Esophagus muscularis mucosa (tissue), 4 donors: Measurements from ENCODE around the gene ACTR8. TPM values are rescaled to one million over a fixed set of nuclear protein-coding genes. Genes with fewer than 3 reads are reported as not detected.

ENCODE experiments used
- DNase-seq: peaks from one replicate; pipeline ENCODE4 v3.0.0-alpha.2; 2017; ENCODE audit errors: extremely low spot score
- H3K27ac ChIP-seq, 4 donors: fragments of 200-600 bp; sonication (generic); replicated peaks in 1 of 4; 1 replicate in 3 of 4; 2 replicates in 1 of 4; pipeline ENCODE4 v1.5.1; 2016 to 2019; ENCODE audit warnings: mild to moderate bottlenecking in 1 of 4
- H3K27me3 ChIP-seq, 4 donors: fragments of 200-600 bp; sonication (generic); one replicate each; pipeline versions ENCODE4 v1.5.1 to v1.6.0; 2016 to 2019
- H3K36me3 ChIP-seq, 4 donors: fragments of 200-600 bp; sonication (generic); one replicate each; pipeline ENCODE4 v1.5.1; 2016 to 2019
- H3K4me1 ChIP-seq, 4 donors: fragments of 200-600 bp; sonication (generic); one replicate each; pipeline ENCODE4 v1.5.1; 2016 to 2019
- H3K4me3 ChIP-seq, 4 donors: fragments of 200-600 bp; sonication (generic); 1 replicate in 2 of 4; 2 replicates in 2 of 4; pipeline ENCODE4 v1.5.1; 2016 to 2019; ENCODE audit warnings: mild to moderate bottlenecking in 4 of 4, moderate library complexity in 1 of 4
- H3K9me3 ChIP-seq, 4 donors: fragments of 200-600 bp; sonication (generic); 1 replicate in 3 of 4; 2 replicates in 1 of 4; pipeline ENCODE4 v1.5.1; 2016 to 2019
- CTCF ChIP-seq, 3 experiments: fragments of 200-600 bp in 2 of 3; fragments of 450-650 bp in 1 of 3; sonication (generic) in 2 of 3; IDR thresholded peaks; one replicate each; pipeline ENCODE4 v1.5.1; 2017 to 2019; ENCODE audit warnings: antibody characterized with exemption in 3 of 3, mild to moderate bottlenecking in 2 of 3, moderate library complexity in 1 of 3
- EP300 ChIP-seq: sonication (generic); formaldehyde crosslinking; IDR thresholded peaks from one replicate; pipeline ENCODE4 v1.6.1; 2017; ENCODE audit warnings: antibody characterized with exemption
- POLR2A ChIP-seq: fragments of 450-650 bp; IDR thresholded peaks from one replicate; pipeline ENCODE4 v1.6.1; 2017; ENCODE audit warnings: antibody characterized with exemption, moderate library complexity, mild to moderate bottlenecking, low read depth
- POLR2AphosphoS5 ChIP-seq, 2 donors: sonication (generic); formaldehyde crosslinking; IDR thresholded peaks; one replicate each; pipeline ENCODE4 v1.6.1; 2017; ENCODE audit warnings: antibody characterized with exemption in 2 of 2
- WGBS: methylation state at CpG from one replicate; pipeline ENCODE4 v1.1.5; 2018; 5-methylcytosine and 5-hydroxymethylcytosine counted together
- intact Hi-C: fragments of 100-400 bp; cut with DNase I; formaldehyde crosslinking; loops from one replicate; pipeline ENCODE4 v1.15.1; 2023
- total RNA-seq, 4 donors: library from RNA; depleted of rRNA; stranded (reverse); fragments of >200 nt; gene quantifications; one replicate each; pipeline versions ENCODE4 v1.1.0 to v1.2.1, GENCODE V29; 2016

Gene ACTR8
- total RNA-seq, 4 donors from 2014 or later, result 18.3 to 30.7 (median 21.9) TPM

DNA sequence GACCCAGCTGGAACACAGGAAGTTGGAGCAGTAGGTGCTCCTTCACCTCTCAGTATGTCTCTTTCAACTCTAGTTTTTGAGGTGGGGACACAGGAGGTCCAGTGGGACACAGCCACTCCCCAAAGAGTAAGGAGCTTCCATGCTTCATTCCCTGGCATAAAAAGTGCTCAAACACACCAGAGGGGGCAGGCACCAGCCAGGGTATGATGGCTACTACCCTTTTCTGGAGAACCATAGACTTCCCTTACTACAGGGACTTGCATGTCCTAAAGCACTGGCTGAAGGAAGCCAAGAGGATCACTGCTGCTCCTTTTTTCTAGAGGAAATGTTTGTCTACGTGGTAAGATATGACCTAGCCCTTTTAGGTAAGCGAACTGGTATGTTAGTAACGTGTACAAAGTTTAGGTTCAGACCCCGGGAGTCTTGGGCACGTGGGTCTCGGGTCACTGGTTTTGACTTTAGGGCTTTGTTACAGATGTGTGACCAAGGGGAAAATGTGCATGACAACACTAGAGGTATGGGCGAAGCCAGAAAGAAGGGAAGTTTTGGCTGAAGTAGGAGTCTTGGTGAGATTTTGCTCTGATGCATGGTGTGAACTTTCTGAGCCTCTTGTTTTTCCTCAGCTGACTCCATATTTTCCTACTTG lies 23.7 kb downstream of the ACTR8 start:
- Histone ChIP-seq H3K36me3 (peaks cover 6 to 46% (median 28%) of the 10 kb centered on the region in 4 donors), H3K4me3 (no peak overlapping the region), H3K27ac (no peak overlapping the region), H3K27me3 (no peaks in the 10 kb centered on the region), H3K4me1 (no peaks in the 10 kb centered on the region), H3K9me3 (no peaks in the 10 kb centered on the region)
- WGBS, result 82% methylated on average over 7 of the region's 7 CpGs
- TF ChIP-seq CTCF (IDR thresholded peaks at IDR 0.05) (no peak), POLR2A (no peak), POLR2AphosphoS5 (IDR thresholded peaks at IDR 0.05) (no peak), EP300 (no peak)
- intact Hi-C loops, result no loop called here
- DNase-seq, result no peak

DNA sequence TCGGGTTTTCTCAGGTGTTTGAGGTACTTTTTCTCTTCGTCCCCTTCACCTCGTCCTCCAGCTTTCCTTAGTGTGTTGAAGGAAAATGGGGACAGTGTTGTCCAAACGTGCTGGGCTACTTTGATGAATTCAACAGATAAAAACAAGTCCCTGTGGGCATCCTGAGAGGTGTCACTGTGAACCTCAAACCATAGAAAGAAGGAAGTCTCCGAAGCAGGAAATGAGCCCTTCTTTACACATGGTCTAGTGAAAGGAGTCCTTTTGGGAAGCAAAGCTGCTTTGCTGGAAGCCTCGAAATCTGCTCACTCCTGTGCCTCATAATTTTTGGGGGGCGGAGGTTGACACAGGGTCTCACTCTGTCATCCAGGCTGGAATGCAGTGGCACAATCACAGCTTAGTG lies 25.0 kb downstream of the ACTR8 start:
- TF ChIP-seq CTCF (IDR thresholded peaks at IDR 0.05), result no peak
- no peak for TF ChIP-seq POLR2A
- TF ChIP-seq EP300, result no peak
- no peak for TF ChIP-seq POLR2AphosphoS5 (IDR thresholded peaks at IDR 0.05)
- intact Hi-C loops, result no loop called here
- 79% methylated on average over 7 of the region's 7 CpGs for WGBS
- no peak for DNase-seq
- no peak overlapping the region for H3K27ac ChIP-seq
- no peaks in the 10 kb centered on the region for H3K4me1 ChIP-seq
- no peaks in the 10 kb centered on the region for H3K9me3 ChIP-seq
- H3K36me3 ChIP-seq, result peaks cover under 1 to 33% (median 17%) of the 10 kb centered on the region in 4 donors
- no peaks in the 10 kb centered on the region for H3K27me3 ChIP-seq
- no peak overlapping the region for H3K4me3 ChIP-seq

DNA sequence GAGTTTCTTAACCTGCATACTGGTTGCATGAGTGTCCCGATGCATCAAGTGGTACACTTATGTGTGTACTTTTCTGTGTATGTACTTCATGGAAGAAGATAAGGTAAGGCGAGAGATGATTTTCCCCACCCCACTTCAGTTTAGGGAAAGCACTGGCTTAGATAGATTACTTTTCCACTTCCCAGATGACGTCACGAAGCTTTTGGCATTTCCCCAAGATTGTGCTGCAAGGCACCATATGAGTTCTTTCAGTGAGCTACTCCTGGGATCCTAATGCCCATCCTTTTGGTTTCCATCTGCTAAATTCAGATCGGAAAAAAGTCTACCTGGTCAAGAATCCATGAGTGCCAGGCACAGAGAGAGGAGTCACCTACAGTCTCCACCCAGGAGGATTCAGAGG lies 31.1 kb downstream of the ACTR8 start:
- 32% methylated on average over 5 of the region's 5 CpGs for WGBS
- H3K4me3 ChIP-seq, result no peak overlapping the region
- peaks cover 0 to 29% (median 2%) of the 10 kb centered on the region in 4 donors for H3K27me3 ChIP-seq
- H3K36me3 ChIP-seq, result no peaks in the 10 kb centered on the region
- peaks cover 8 to 12% (median 10%) of the 10 kb centered on the region in 4 donors for H3K4me1 ChIP-seq
- TF ChIP-seq POLR2A (no peak), EP300 (no peak), CTCF (IDR thresholded peaks at IDR 0.05) (no peak), POLR2AphosphoS5 (IDR thresholded peaks at IDR 0.05) (no peak)
- intact Hi-C loops, result no loop called here
- no peaks in the 10 kb centered on the region for H3K9me3 ChIP-seq
- no peak for DNase-seq
- H3K27ac ChIP-seq, result no peak overlapping the region

GRCh38 chr3:53849916-53850315 lies 32.0 kb downstream of the ACTR8 start:
- peaks cover 8 to 19% (median 16%) of the 10 kb centered on the region in 4 donors for H3K4me1 ChIP-seq
- H3K4me3 ChIP-seq, result no peak overlapping the region
- DNase-seq, result no peak
- TF ChIP-seq CTCF (IDR thresholded peaks at IDR 0.05), result no peak
- no peak for TF ChIP-seq EP300
- TF ChIP-seq POLR2AphosphoS5 (IDR thresholded peaks at IDR 0.05), result no peak
- TF ChIP-seq POLR2A, result no peak
- H3K27ac ChIP-seq, result no peak overlapping the region
- intact Hi-C loops, result no loop called here
- no peaks in the 10 kb centered on the region for H3K9me3 ChIP-seq
- H3K27me3 ChIP-seq, result peaks cover 0 to 31% (median 2%) of the 10 kb centered on the region in 4 donors
- no peaks in the 10 kb centered on the region for H3K36me3 ChIP-seq
- 94% methylated on average over 7 of the region's 7 CpGs for WGBS

DNA sequence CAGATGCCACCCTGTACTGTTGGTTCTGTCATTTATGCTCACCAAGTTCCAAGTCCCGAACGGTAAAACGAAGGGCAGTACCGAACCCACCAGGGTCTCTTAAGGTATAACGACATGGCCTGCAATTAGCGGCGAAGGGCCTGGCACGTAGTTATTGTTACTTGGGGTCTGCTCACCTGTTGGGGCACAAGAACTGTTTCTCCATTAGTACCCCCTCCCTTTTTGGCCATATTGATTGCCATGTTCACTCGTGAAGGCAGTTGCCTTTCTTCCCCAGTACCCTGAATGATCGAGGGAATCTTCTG lies 35.1 kb downstream of the ACTR8 start:
- WGBS, result 67% methylated on average over 10 of the region's 10 CpGs
- peak overlapping the region; percentile 63 to 86 (median 72) for H3K4me3 ChIP-seq
- TF ChIP-seq POLR2AphosphoS5 (IDR thresholded peaks at IDR 0.05), result no peak
- no peak for TF ChIP-seq EP300
- no peak for TF ChIP-seq CTCF (IDR thresholded peaks at IDR 0.05)
- TF ChIP-seq POLR2A, result no peak
- H3K36me3 ChIP-seq, result no peaks in the 10 kb centered on the region
- no peaks in the 10 kb centered on the region for H3K9me3 ChIP-seq
- DNase-seq, result no peak
- H3K27me3 ChIP-seq, result peaks cover 0 to 31% (median 2%) of the 10 kb centered on the region in 4 donors
- H3K27ac ChIP-seq, result no peak overlapping the region
- intact Hi-C loops, result no loop called here
- H3K4me1 ChIP-seq, result peaks cover 8 to 19% (median 16%) of the 10 kb centered on the region in 4 donors
